SH-SY5Y (cell line): ENCODE data around the gene FOXO3B.
"Not testable (repeated sequence)": the region's sequence is repeated elsewhere in the genome, so short reads cannot be mapped to it uniquely, and the experiment has no call there.

Experiments used
- GATA2 ChIP-seq: IDR thresholded peaks from 2 replicates; pipeline ENCODE4 v1.6.1; 2011; ENCODE audit warnings: mild to moderate bottlenecking, low read depth, low read length
- GATA3 ChIP-seq: IDR thresholded peaks from 2 replicates; pipeline ENCODE4 v1.6.1; 2011; ENCODE audit warnings: low read depth, mild to moderate bottlenecking, low read length, moderate library complexity

GRCh38 chr17:18681767-18682571, at the start of gene FOXO3B:
- TF ChIP-seq GATA2, GATA3: not testable (repeated sequence)
